Gastrocnemius medialis (tissue), 4 donors: ENCODE measurements around the gene SPAG8. TPM values are rescaled to one million over a fixed set of nuclear protein-coding genes. Genes with fewer than 3 reads are reported as not detected.

Experiments
- ATAC-seq, 2 donors: fragments of 150-250 bp; one replicate each; pipeline ENCODE4 v1.9.1; 2016
- DNase-seq, 2 donors: peaks; one replicate each; pipeline ENCODE4 v3.0.0-alpha.2; 2019
- H3K27ac ChIP-seq, 4 donors: fragments of 200-600 bp; sonication (generic); 1 replicate in 1 of 4; 2 replicates in 3 of 4; pipeline ENCODE4 v1.5.1; 2016 to 2018; ENCODE audit warnings: mild to moderate bottlenecking in 2 of 4, moderate library complexity in 1 of 4
- H3K27me3 ChIP-seq, 3 donors: fragments of 200-600 bp; sonication (generic) in 2 of 3; 1 replicate in 1 of 3; 2 replicates in 2 of 3; pipeline versions ENCODE4 v1.5.1 to v1.6.0; 2016 to 2019; ENCODE audit warnings: mild to moderate bottlenecking in 1 of 3, moderate library complexity in 1 of 3
- H3K36me3 ChIP-seq, 2 donors: fragments of 200-600 bp; sonication (generic) in 1 of 2; one replicate each; pipeline ENCODE4 v1.5.1; 2017 to 2018
- H3K4me1 ChIP-seq, 2 donors: fragments of 200-600 bp; sonication (generic) in 1 of 2; one replicate each; pipeline ENCODE4 v1.5.1; 2016 to 2017; ENCODE audit warnings: mild to moderate bottlenecking in 2 of 2
- H3K4me3 ChIP-seq, 4 donors: fragments of 200-600 bp; sonication (generic) in 3 of 4; 1 replicate in 1 of 4; 2 replicates in 3 of 4; pipeline ENCODE4 v1.5.1; 2016 to 2019; ENCODE audit warnings: mild to moderate bottlenecking in 2 of 4
- H3K9me3 ChIP-seq, 3 donors: fragments of 200-600 bp; sonication (generic) in 2 of 3; 1 replicate in 1 of 3; 2 replicates in 2 of 3; pipeline ENCODE4 v1.5.1; 2016 to 2019
- CTCF ChIP-seq, 5 experiments: fragments of 450-650 bp in 3 of 5; fragments of 200-600 bp in 2 of 5; sonication (generic) in 2 of 5; IDR thresholded peaks in 4 of 5; conservative IDR thresholded peaks in 1 of 5; 1 replicate in 4 of 5; 2 replicates in 1 of 5; pipeline ENCODE4 v1.5.1; 2016 to 2019; ENCODE audit warnings: antibody characterized with exemption in 5 of 5, mild to moderate bottlenecking in 3 of 5, moderate library complexity in 3 of 5
- POLR2A ChIP-seq, 2 donors: fragments of 450-650 bp; IDR thresholded peaks; one replicate each; pipeline ENCODE4 v1.6.1; 2017; ENCODE audit warnings: antibody characterized with exemption in 2 of 2, mild to moderate bottlenecking in 2 of 2, moderate library complexity in 2 of 2
- in situ Hi-C, 4 donors: fragments of 200-750 bp; cut with MboI; loops; one replicate each; pipeline versions ENCODE4 v1.15.0 to v1.8.0; 2017; ENCODE audit warnings: low sequenced_read_pairs in 4 of 4
- intact Hi-C: fragments of 100-400 bp; cut with DNase I; formaldehyde crosslinking; loops from one replicate; pipeline ENCODE4 v1.15.1; 2023; ENCODE audit warnings: low total_unique reads
- total RNA-seq, 4 donors: library from RNA; depleted of rRNA; stranded (reverse); fragments of >200 nt; gene quantifications; one replicate each; pipeline versions ENCODE4 v1.1.0 to v1.2.3, GENCODE V29; 2016

SPAG8 gene
- total RNA-seq, 4 donors from 2014 or later = 0.53 to 0.61 TPM; not detected in 2

GRCh38 chr9:35798658-35799374, 13.2 kb downstream of the SPAG8 start:
- intact Hi-C loops (no loop called here), in situ Hi-C loops (loop anchor here in 1 of 4 donors (10.0 kb wide), 1 partner anchor 76 kb away; the partner anchor contains the start of gene OR13J1)
- H3K27ac ChIP-seq = no peak overlapping the region
- H3K4me3 ChIP-seq = no peak overlapping the region
- H3K36me3 ChIP-seq = peaks cover 0 to 17% of the 10 kb centered on the region in 2 donors
- no peak for TF ChIP-seq CTCF (IDR thresholded peaks at IDR 0.05 in 4 of 5, conservative IDR thresholded peaks at IDR 0.05 in 1 of 5)
- TF ChIP-seq POLR2A (IDR thresholded peaks at IDR 0.05) = no peak
- no peaks in the 10 kb centered on the region for H3K27me3 ChIP-seq
- peaks cover 8% of the 10 kb centered on the region in 2 donors for H3K4me1 ChIP-seq
- H3K9me3 ChIP-seq = no peaks in the 10 kb centered on the region
- DNase-seq (no peak), ATAC-seq (peak; percentile 44 to 61)

GRCh38 chr9:35797311-35798109, 14.6 kb downstream of the SPAG8 start:
- DNase-seq = no peak
- no peaks in the 10 kb centered on the region for H3K27me3 ChIP-seq
- H3K9me3 ChIP-seq = no peaks in the 10 kb centered on the region
- no peak overlapping the region for H3K27ac ChIP-seq
- H3K4me1 ChIP-seq = peaks cover 19 to 21% of the 10 kb centered on the region in 2 donors
- no peak for ATAC-seq
- intact Hi-C loops = no loop called here
- H3K36me3 ChIP-seq = peaks cover 0 to 14% of the 10 kb centered on the region in 2 donors
- TF ChIP-seq POLR2A (IDR thresholded peaks at IDR 0.05) = no peak
- no peak for TF ChIP-seq CTCF (IDR thresholded peaks at IDR 0.05 in 4 of 5, conservative IDR thresholded peaks at IDR 0.05 in 1 of 5)
- no peak overlapping the region for H3K4me3 ChIP-seq
- in situ Hi-C loops = loop anchor here in 1 of 4 donors (10.0 kb wide), 1 partner anchor 77 kb away; the partner anchor contains the start of gene OR13J1

GRCh38 chr9:35795695-35796094, 16.4 kb downstream of the SPAG8 start:
- no peak overlapping the region for H3K27ac ChIP-seq
- intact Hi-C loops = no loop called here
- no peak for ATAC-seq
- no peaks in the 10 kb centered on the region for H3K27me3 ChIP-seq
- TF ChIP-seq CTCF (IDR thresholded peaks at IDR 0.05 in 4 of 5, conservative IDR thresholded peaks at IDR 0.05 in 1 of 5) = no peak
- no peak for TF ChIP-seq POLR2A (IDR thresholded peaks at IDR 0.05)
- peaks cover 0 to 10% of the 10 kb centered on the region in 2 donors for H3K36me3 ChIP-seq
- DNase-seq = no peak
- in situ Hi-C loops = loop anchor here in 1 of 4 donors (10.0 kb wide), 1 partner anchor 79 kb away; the partner anchor contains the start of gene OR13J1
- peaks cover 25 to 27% of the 10 kb centered on the region in 2 donors for H3K4me1 ChIP-seq
- no peak overlapping the region for H3K4me3 ChIP-seq
- no peaks in the 10 kb centered on the region for H3K9me3 ChIP-seq

GRCh38 chr9:35793461-35793860, 18.6 kb downstream of the SPAG8 start:
- intact Hi-C loops = no loop called here
- ATAC-seq (no peak), DNase-seq (no peak)
- no peak for TF ChIP-seq POLR2A (IDR thresholded peaks at IDR 0.05)
- Histone ChIP-seq H3K4me3 (peak overlapping the region in 2 of 4 donors; percentile 16 to 67), H3K27ac (peak overlapping the region; percentile 1 to 86 (median 66)), H3K36me3 (no peaks in the 10 kb centered on the region), H3K9me3 (no peaks in the 10 kb centered on the region), H3K27me3 (no peaks in the 10 kb centered on the region), H3K4me1 (peaks cover 29 to 34% of the 10 kb centered on the region in 2 donors)
- in situ Hi-C loops = loop anchor here in 2 of 4 donors (5.0 to 10.0 kb wide), 2 partner anchors 81 to 89 kb away; partner anchors contain the start of gene OR13J1 (in 1 of the 2)
